Right ventricle myocardium superior (tissue), 1 donor: ENCODE data around the gene MESD. TPM values are rescaled to one million over a fixed set of nuclear protein-coding genes. Genes with fewer than 3 reads are reported as not detected.

Source experiments
- ATAC-seq: fragments of 200-7000 bp; cut with Tn5 transposase; one replicate; pipeline ENCODE4 v1.9.1; 2020; ENCODE audit warnings: mild to moderate bottlenecking; ENCODE audit not compliant: poor library complexity
- DNase-seq: peaks from one replicate; pipeline ENCODE4 v3.0.0-alpha.2; 2020
- intact Hi-C: fragments of 100-400 bp; cut with DNase I; formaldehyde crosslinking; loops from one replicate; pipeline ENCODE4 v1.11.2; 2022
- total RNA-seq: library from RNA; stranded (reverse); fragmentation: NEBNext Ultra II Directional; extraction: Animal tissue kit (Norgen Biotek cat#: 25700); gene quantifications from one replicate; pipeline ENCODE4 v1.2.1, GENCODE V29; 2021
- donor health status: DM: no; HTN: yes; CAD: no; lungs with severe emphysema.

Gene MESD
- total RNA-seq, 1 donor from 2014 or later: 12.5 TPM

- DNase-seq (no peak), ATAC-seq (peak; percentile 77)
- intact Hi-C loops: no loop called here
These were observed 27.0 kb upstream of the MESD start for GRCh38 chr15:81016489-81017068.

GRCh38 chr15:81015621-81016488 lies 26.2 kb upstream of the MESD start:
- intact Hi-C loops: no loop called here
- ATAC-seq (peak; percentile 47), DNase-seq (no peak)

GRCh38 chr15:81014446-81015093 lies 25.0 kb upstream of the MESD start:
- intact Hi-C loops: no loop called here
- no peak for ATAC-seq
- no peak for DNase-seq

- ATAC-seq (no peak), DNase-seq (no peak)
- intact Hi-C loops: no loop called here
These were observed 23.8 kb upstream of the MESD start for GRCh38 chr15:81013396-81013929.

GRCh38 chr15:81012588-81012987 lies 23.0 kb upstream of the MESD start:
- intact Hi-C loops: no loop called here
- DNase-seq: no peak

GRCh38 chr15:81011593-81011992 lies 22.0 kb upstream of the MESD start:
- intact Hi-C loops: no loop called here
- DNase-seq: no peak
- ATAC-seq: no peak

More at GRCh38 chr15:81012588-81012987, 23.0 kb upstream of the MESD start:
- ATAC-seq: no peak

GRCh38 chr15:81010086-81010485 lies 20.5 kb upstream of the MESD start:
- intact Hi-C loops: no loop called here
- no peak for DNase-seq
- ATAC-seq: no peak

- intact Hi-C loops: no loop called here
- ATAC-seq: no peak
- DNase-seq: no peak
These were observed 18.7 kb upstream of the MESD start for GRCh38 chr15:81008312-81008711.

- intact Hi-C loops: no loop called here
- no peak for ATAC-seq
- DNase-seq: no peak
These were observed 17.9 kb upstream of the MESD start for GRCh38 chr15:81007428-81008064.

- no peak for ATAC-seq
- intact Hi-C loops: no loop called here
- DNase-seq: no peak
These were observed 16.5 kb upstream of the MESD start for GRCh38 chr15:81006124-81006523.

- no peak for ATAC-seq
- DNase-seq: no peak
- intact Hi-C loops: loop anchor here (5.0 kb wide), 1 partner anchor 94 kb away; no protein-coding TSS in a partner anchor
These were observed 13.4 kb upstream of the MESD start for GRCh38 chr15:81003097-81003350.

GRCh38 chr15:81002331-81003096 lies 12.9 kb upstream of the MESD start:
- ATAC-seq (no peak), DNase-seq (peak; percentile 56)
- intact Hi-C loops: loop anchor here (5.0 kb wide), 1 partner anchor 95 kb away; no protein-coding TSS in a partner anchor

GRCh38 chr15:81002009-81002330 lies 12.4 kb upstream of the MESD start:
- no peak for DNase-seq
- peak; percentile 4 for ATAC-seq
- intact Hi-C loops: loop anchor here (5.0 kb wide), 1 partner anchor 95 kb away; no protein-coding TSS in a partner anchor

GRCh38 chr15:81001152-81002008 lies 11.8 kb upstream of the MESD start:
- DNase-seq (peak; percentile 83), ATAC-seq (peak; percentile 44)
- intact Hi-C loops: loop anchor here (5.0 kb wide), 1 partner anchor 96 kb away; no protein-coding TSS in a partner anchor

- intact Hi-C loops: loop anchor here (5.0 kb wide), 1 partner anchor 97 kb away; no protein-coding TSS in a partner anchor
- peak; percentile 93 for DNase-seq
- ATAC-seq: peak; percentile 87
These were observed 11.1 kb upstream of the MESD start, which contains the start of gene TLNRD1 for GRCh38 chr15:81000624-81001151. TLNRD1 (plus strand) TSS chr15:81000923; CDS start chr15:81002272, 1,349 bp downstream.

- intact Hi-C loops: loop anchor here (5.0 kb wide), 1 partner anchor 97 kb away; no protein-coding TSS in a partner anchor
- DNase-seq (no peak), ATAC-seq (peak; percentile 16)
These were observed 10.6 kb upstream of the MESD start for GRCh38 chr15:81000144-81000623.

- no peak for DNase-seq
- intact Hi-C loops: loop anchor here (5.0 kb wide), 1 partner anchor 98 kb away; no protein-coding TSS in a partner anchor
- no peak for ATAC-seq
These were observed 10.0 kb upstream of the MESD start for GRCh38 chr15:80999623-81000036.
